HEK293 (cell line): ENCODE measurements around the gene DNAI1.

Experiments used
- CTCF ChIA-PET: fragments of 350-600 bp; formaldehyde crosslinking; extraction: SDS; loops from one replicate; lab custom pipeline; 2021; ENCODE audit warnings: antibody characterized with exemption; lab: Yijun Ruan, JAX
- POLR2A ChIA-PET: fragments of 300-600 bp; formaldehyde crosslinking; extraction: SDS; loops from one replicate; lab custom pipeline; 2020; ENCODE audit warnings: antibody characterized with exemption, inconsistent platforms; lab: Yijun Ruan, JAX
- H3K27ac ChIP-seq: fragments of 200-500 bp; sonication (Bioruptor generic); 2 replicates; pipeline ENCODE4 v1.5.1; 2014; ENCODE audit warnings: low read depth, low read length, control low read depth, inconsistent platforms; ENCODE audit errors: extremely low read depth
- H3K36me3 ChIP-seq, 2 experiments: fragments of 200-500 bp in 1 of 2; sonication (Bioruptor generic) in 1 of 2; 1 replicate in 1 of 2; 2 replicates in 1 of 2; pipeline ENCODE4 v1.5.1; 2014 to 2017; ENCODE audit warnings: inconsistent platforms in 2 of 2, low read length in 2 of 2; ENCODE audit not compliant: control insufficient read depth in 2 of 2, insufficient read depth in 1 of 2
- H3K4me1 ChIP-seq: fragments of 200-500 bp; sonication (Bioruptor generic); 2 replicates; pipeline ENCODE4 v1.5.1; 2014; ENCODE audit warnings: mild to moderate bottlenecking, low read length, inconsistent platforms; ENCODE audit not compliant: control insufficient read depth, insufficient read depth
- H3K4me3 ChIP-seq: 2 replicates; pipeline ENCODE4 v1.5.1; 2011; ENCODE audit warnings: low read depth, mild to moderate bottlenecking, control low read depth, low read length, moderate library complexity
- H3K9me3 ChIP-seq: fragments of 200-500 bp; sonication (Bioruptor generic); 2 replicates; pipeline ENCODE4 v1.5.1; 2014; ENCODE audit warnings: low read depth, low read length, inconsistent platforms; ENCODE audit not compliant: control insufficient read depth, insufficient read depth
- FEZF1 ChIP-seq: fragments of 450-650 bp; formaldehyde crosslinking; IDR thresholded peaks from 2 replicates; pipeline ENCODE4 v1.5.1; 2016; ENCODE audit warnings: missing biosample characterization, missing genetic modification characterization
- GFI1B ChIP-seq: fragments of 450-650 bp; formaldehyde crosslinking; IDR thresholded peaks from 2 replicates; pipeline ENCODE4 v1.5.1; 2016; ENCODE audit warnings: missing biosample characterization, missing genetic modification characterization
- GLIS2 ChIP-seq: fragments of 450-650 bp; formaldehyde crosslinking; IDR thresholded peaks from 2 replicates; pipeline ENCODE4 v1.5.1; 2016; ENCODE audit warnings: missing biosample characterization, missing genetic modification characterization
- PRDM6 ChIP-seq: fragments of 450-650 bp; formaldehyde crosslinking; IDR thresholded peaks from 2 replicates; pipeline ENCODE4 v1.5.1; 2017; ENCODE audit warnings: missing biosample characterization, missing genetic modification characterization
- SETDB1 ChIP-seq: IDR thresholded peaks from one replicate; pipeline ENCODE4 v1.6.1; 2017; ENCODE audit warnings: mild to moderate bottlenecking, low read length, moderate library complexity, mixed read lengths; ENCODE audit not compliant: insufficient read length
- TRIM28 ChIP-seq: IDR thresholded peaks from 2 replicates; pipeline ENCODE4 v1.6.1; 2011; ENCODE audit warnings: low read length, control low read depth, borderline replicate concordance
- YY1 ChIP-seq: fragments of 450-650 bp; formaldehyde crosslinking; IDR thresholded peaks from 2 replicates; pipeline ENCODE4 v1.5.1; 2018; ENCODE audit warnings: missing biosample characterization, missing genetic modification characterization
- YY2 ChIP-seq: fragments of 450-650 bp; formaldehyde crosslinking; IDR thresholded peaks from 2 replicates; pipeline ENCODE4 v1.5.1; 2016; ENCODE audit warnings: missing biosample characterization, missing genetic modification characterization
- ZBTB10 ChIP-seq: fragments of 450-650 bp; formaldehyde crosslinking; IDR thresholded peaks from 2 replicates; pipeline ENCODE4 v1.5.1; 2016; ENCODE audit warnings: missing biosample characterization, missing genetic modification characterization
- ZFP37 ChIP-seq: fragments of 450-650 bp; formaldehyde crosslinking; IDR thresholded peaks from 2 replicates; pipeline ENCODE4 v1.5.1; 2016; ENCODE audit warnings: missing biosample characterization, missing genetic modification characterization
- ZNF211 ChIP-seq: fragments of 450-650 bp; formaldehyde crosslinking; IDR thresholded peaks from 2 replicates; pipeline ENCODE4 v1.5.1; 2016; ENCODE audit warnings: low read depth, missing biosample characterization, missing genetic modification characterization
- ZNF221 ChIP-seq: fragments of 450-650 bp; formaldehyde crosslinking; IDR thresholded peaks from 2 replicates; pipeline ENCODE4 v1.5.1; 2017; ENCODE audit warnings: missing biosample characterization, missing genetic modification characterization, borderline replicate concordance
- ZNF223 ChIP-seq: fragments of 450-650 bp; formaldehyde crosslinking; IDR thresholded peaks from 2 replicates; pipeline ENCODE4 v1.5.1; 2016; ENCODE audit warnings: missing biosample characterization, missing genetic modification characterization
- ZNF302 ChIP-seq: fragments of 450-650 bp; formaldehyde crosslinking; IDR thresholded peaks from 2 replicates; pipeline ENCODE4 v1.5.1; 2016; ENCODE audit warnings: missing biosample characterization, missing genetic modification characterization, low read depth
- ZNF366 ChIP-seq: fragments of 450-650 bp; formaldehyde crosslinking; conservative IDR thresholded peaks from 2 replicates; pipeline ENCODE4 v1.5.1; 2016; ENCODE audit warnings: missing biosample characterization, missing genetic modification characterization
- ZNF423 ChIP-seq: fragments of 450-650 bp; formaldehyde crosslinking; IDR thresholded peaks from 2 replicates; pipeline ENCODE4 v1.5.1; 2016; ENCODE audit warnings: missing biosample characterization, missing genetic modification characterization
- ZNF529 ChIP-seq: fragments of 450-650 bp; formaldehyde crosslinking; IDR thresholded peaks from 2 replicates; pipeline ENCODE4 v1.5.1; 2017; ENCODE audit warnings: missing genetic modification characterization, missing biosample characterization; ENCODE audit not compliant: insufficient replicate concordance
- ZNF544 ChIP-seq: fragments of 450-650 bp; formaldehyde crosslinking; IDR thresholded peaks from 2 replicates; pipeline ENCODE4 v1.5.0; 2017; ENCODE audit warnings: missing biosample characterization, missing genetic modification characterization
- ZNF624 ChIP-seq: fragments of 450-650 bp; formaldehyde crosslinking; IDR thresholded peaks from 2 replicates; pipeline ENCODE4 v1.5.1; 2017; ENCODE audit warnings: missing biosample characterization, missing genetic modification characterization
- ZNF701 ChIP-seq: fragments of 450-650 bp; formaldehyde crosslinking; IDR thresholded peaks from 2 replicates; pipeline ENCODE4 v1.5.1; 2016; ENCODE audit warnings: missing biosample characterization, missing genetic modification characterization
- ZNF707 ChIP-seq: fragments of 450-650 bp; formaldehyde crosslinking; IDR thresholded peaks from 2 replicates; pipeline ENCODE4 v1.5.1; 2016; ENCODE audit warnings: missing biosample characterization, missing genetic modification characterization
- ZNF768 ChIP-seq: fragments of 450-650 bp; formaldehyde crosslinking; IDR thresholded peaks from 2 replicates; pipeline ENCODE4 v1.5.1; 2018; ENCODE audit warnings: missing biosample characterization, mild to moderate bottlenecking, missing genetic modification characterization
- TF ChIP-seq, protein P1 (sequence below): fragments of 450-650 bp; formaldehyde crosslinking; IDR thresholded peaks from 2 replicates; pipeline ENCODE4 v1.5.1; 2016; ENCODE audit warnings: missing biosample characterization, missing genetic modification characterization, borderline replicate concordance
- TF ChIP-seq, protein P2 (sequence below): fragments of 450-650 bp; formaldehyde crosslinking; IDR thresholded peaks from 2 replicates; pipeline ENCODE4 v1.5.1; 2016; ENCODE audit warnings: missing biosample characterization, missing genetic modification characterization, low read depth
- TF ChIP-seq, protein P3 (sequence below): fragments of 450-650 bp; formaldehyde crosslinking; IDR thresholded peaks from 2 replicates; pipeline ENCODE4 v1.5.1; 2016; ENCODE audit warnings: missing biosample characterization, missing genetic modification characterization

DNAI1 gene

DNA sequence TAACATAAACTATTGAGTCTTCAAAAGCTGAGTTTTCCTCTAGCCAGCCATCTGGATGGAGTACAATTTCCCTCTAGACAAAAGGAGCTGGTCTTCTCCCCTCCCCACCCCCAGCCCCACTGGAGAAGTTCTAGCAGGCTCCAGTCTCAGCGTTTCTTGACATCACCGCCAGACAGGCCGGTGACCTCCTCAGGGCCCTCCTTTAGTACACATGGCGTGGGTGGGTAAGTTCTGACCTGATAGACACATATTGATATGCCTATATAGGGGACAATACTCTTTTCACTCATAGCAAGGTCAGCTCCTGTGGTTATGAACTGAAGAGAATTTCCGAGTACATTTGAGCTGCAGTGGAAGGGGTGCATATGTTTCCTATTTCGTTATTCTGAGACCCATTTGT lies 27.2 kb downstream of the DNAI1 start:
- no peaks in the 10 kb centered on the region for H3K9me3 ChIP-seq
- H3K4me3 ChIP-seq, result no peak overlapping the region
- no peak overlapping the region for H3K27ac ChIP-seq
- POLR2A ChIA-PET, result no interaction called here
- TF ChIP-seq GFI1B (tag by site-specific recombination), result no peak
- no peak for TF ChIP-seq PRDM6
- no peak for TF ChIP-seq ZNF366 (tag by site-specific recombination)
- no peak for TF ChIP-seq SETDB1
- no peak for TF ChIP-seq ZNF211 (tag by site-specific recombination)
- TF ChIP-seq ZBTB10 (tag by site-specific recombination), result no peak
- TF ChIP-seq ZNF529 (tag by site-specific recombination), result no peak
- TF ChIP-seq, protein P1, sequence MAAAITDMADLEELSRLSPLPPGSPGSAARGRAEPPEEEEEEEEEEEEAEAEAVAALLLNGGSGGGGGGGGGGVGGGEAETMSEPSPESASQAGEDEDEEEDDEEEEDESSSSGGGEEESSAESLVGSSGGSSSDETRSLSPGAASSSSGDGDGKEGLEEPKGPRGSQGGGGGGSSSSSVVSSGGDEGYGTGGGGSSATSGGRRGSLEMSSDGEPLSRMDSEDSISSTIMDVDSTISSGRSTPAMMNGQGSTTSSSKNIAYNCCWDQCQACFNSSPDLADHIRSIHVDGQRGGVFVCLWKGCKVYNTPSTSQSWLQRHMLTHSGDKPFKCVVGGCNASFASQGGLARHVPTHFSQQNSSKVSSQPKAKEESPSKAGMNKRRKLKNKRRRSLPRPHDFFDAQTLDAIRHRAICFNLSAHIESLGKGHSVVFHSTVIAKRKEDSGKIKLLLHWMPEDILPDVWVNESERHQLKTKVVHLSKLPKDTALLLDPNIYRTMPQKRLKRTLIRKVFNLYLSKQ (tag by site-specific recombination), result no peak
- TF ChIP-seq YY1, result no peak
- TF ChIP-seq, protein P2, sequence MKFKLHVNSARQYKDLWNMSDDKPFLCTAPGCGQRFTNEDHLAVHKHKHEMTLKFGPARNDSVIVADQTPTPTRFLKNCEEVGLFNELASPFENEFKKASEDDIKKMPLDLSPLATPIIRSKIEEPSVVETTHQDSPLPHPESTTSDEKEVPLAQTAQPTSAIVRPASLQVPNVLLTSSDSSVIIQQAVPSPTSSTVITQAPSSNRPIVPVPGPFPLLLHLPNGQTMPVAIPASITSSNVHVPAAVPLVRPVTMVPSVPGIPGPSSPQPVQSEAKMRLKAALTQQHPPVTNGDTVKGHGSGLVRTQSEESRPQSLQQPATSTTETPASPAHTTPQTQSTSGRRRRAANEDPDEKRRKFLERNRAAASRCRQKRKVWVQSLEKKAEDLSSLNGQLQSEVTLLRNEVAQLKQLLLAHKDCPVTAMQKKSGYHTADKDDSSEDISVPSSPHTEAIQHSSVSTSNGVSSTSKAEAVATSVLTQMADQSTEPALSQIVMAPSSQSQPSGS (tag by site-specific recombination), result no peak
- TF ChIP-seq, protein P3, sequence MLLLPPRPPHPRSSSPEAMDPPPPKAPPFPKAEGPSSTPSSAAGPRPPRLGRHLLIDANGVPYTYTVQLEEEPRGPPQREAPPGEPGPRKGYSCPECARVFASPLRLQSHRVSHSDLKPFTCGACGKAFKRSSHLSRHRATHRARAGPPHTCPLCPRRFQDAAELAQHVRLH (tag by site-specific recombination), result no peak
- no peak for TF ChIP-seq ZFP37 (tag by site-specific recombination)
- TF ChIP-seq ZNF701 (tag by site-specific recombination), result no peak
- no peak for TF ChIP-seq ZNF221 (tag by site-specific recombination)
- TF ChIP-seq FEZF1, result no peak
- TF ChIP-seq ZNF423 (tag by site-specific recombination), result no peak
- no peak for TF ChIP-seq TRIM28
- TF ChIP-seq ZNF768 (tag by site-specific recombination), result no peak
- TF ChIP-seq ZNF544 (tag by site-specific recombination), result no peak
- CTCF ChIA-PET, result interaction anchor here (0.9 kb wide), 1 partner anchor 82 kb away, joined by 3 read pairs; no protein-coding TSS in a partner anchor
- no peaks in the 10 kb centered on the region for H3K4me1 ChIP-seq
- no peaks in the 10 kb centered on the region for H3K36me3 ChIP-seq

DNA sequence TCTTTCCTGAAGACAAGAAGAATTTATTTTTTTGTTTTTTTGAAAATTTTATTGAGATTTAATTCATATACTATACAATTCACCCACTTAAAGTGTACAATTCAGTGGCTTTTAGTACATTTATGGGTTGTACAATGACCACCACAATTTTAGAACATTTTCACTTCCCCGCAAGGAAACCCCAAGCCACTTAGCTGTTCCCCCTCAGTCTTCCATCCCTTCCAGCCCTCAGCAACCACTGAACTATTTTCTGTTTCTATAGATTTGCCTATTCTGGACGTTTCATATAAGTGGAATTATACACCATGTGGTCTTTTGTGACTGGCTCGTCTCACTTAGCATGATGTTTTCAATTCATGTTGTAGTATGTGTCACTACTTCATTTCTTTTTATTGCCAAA lies 28.0 kb downstream of the DNAI1 start:
- no peaks in the 10 kb centered on the region for H3K9me3 ChIP-seq
- CTCF ChIA-PET, result interaction anchor here (0.9 kb wide), 1 partner anchor 83 kb away, joined by 3 read pairs; no protein-coding TSS in a partner anchor
- H3K4me1 ChIP-seq, result no peaks in the 10 kb centered on the region
- H3K27ac ChIP-seq, result no peak overlapping the region
- H3K36me3 ChIP-seq, result no peaks in the 10 kb centered on the region
- TF ChIP-seq ZNF624 (tag by site-specific recombination) (no peak), YY2 (tag by site-specific recombination) (no peak), ZNF707 (tag by site-specific recombination) (no peak), ZNF302 (no peak), ZNF221 (tag by site-specific recombination) (no peak), GLIS2 (tag by site-specific recombination) (no peak), ZNF223 (tag by site-specific recombination) (no peak)
- POLR2A ChIA-PET, result no interaction called here
- no peak overlapping the region for H3K4me3 ChIP-seq
